SK-N-SH treated with all-trans-retinoic acid at 6 μM for 48 hours (cell line): ENCODE results near the gene KLHL29.

Experiments
- ATAC-seq: fragments of 200-7000 bp; cut with Tn5 transposase; 3 replicates; pipeline ENCODE4 v1.9.1; 2020; ENCODE audit warnings: mild to moderate bottlenecking, moderate library complexity
- ARNTL ChIP-seq: fragments of 450-650 bp; formaldehyde crosslinking; IDR thresholded peaks from 2 replicates; pipeline ENCODE4 v1.5.0; 2020; ENCODE audit warnings: low read depth, mild to moderate bottlenecking, moderate library complexity, borderline replicate concordance
- BACH2 ChIP-seq: fragments of 250-450 bp; sonication (Bioruptor Pico); IDR thresholded peaks from 2 replicates; pipeline ENCODE4 v1.9.0; 2021; ENCODE audit warnings: mild to moderate bottlenecking, borderline replicate concordance
- CREB5 ChIP-seq: fragments of 250-450 bp; sonication (Bioruptor Pico); IDR thresholded peaks from 2 replicates; pipeline ENCODE4 v1.5.1; 2020; ENCODE audit warnings: low read depth, mild to moderate bottlenecking, moderate library complexity
- CSDC2 ChIP-seq: fragments of 250-450 bp; sonication (Bioruptor Pico); IDR thresholded peaks from 2 replicates; pipeline ENCODE4 v1.5.0; 2020; ENCODE audit warnings: mild to moderate bottlenecking, moderate library complexity
- CSRNP3 ChIP-seq: fragments of 250-450 bp; sonication (Bioruptor Pico); IDR thresholded peaks from 2 replicates; pipeline ENCODE4 v1.5.1; 2021; ENCODE audit warnings: mild to moderate bottlenecking, moderate library complexity
- ESRRG ChIP-seq: fragments of 250-450 bp; sonication (Bioruptor Pico); IDR thresholded peaks from 2 replicates; pipeline ENCODE4 v1.6.1; 2021; ENCODE audit warnings: mild to moderate bottlenecking
- GLIS3 ChIP-seq: fragments of 250-450 bp; sonication (Bioruptor Pico); IDR thresholded peaks from 2 replicates; pipeline ENCODE4 v1.5.0; 2020; ENCODE audit warnings: mild to moderate bottlenecking, moderate library complexity
- ISL1 ChIP-seq: fragments of 250-450 bp; sonication (Bioruptor Pico); IDR thresholded peaks from 2 replicates; pipeline ENCODE4 v2.1.2; 2022; ENCODE audit warnings: mild to moderate bottlenecking, moderate library complexity
- OSR1 ChIP-seq: fragments of 250-450 bp; sonication (Bioruptor Pico); IDR thresholded peaks from 2 replicates; pipeline ENCODE4 v1.8.0; 2022; ENCODE audit warnings: moderate library complexity, mild to moderate bottlenecking, inconsistent platforms
- PATZ1 ChIP-seq: fragments of 250-450 bp; sonication (Bioruptor Pico); IDR thresholded peaks from 2 replicates; pipeline ENCODE4 v1.8.0; 2020; ENCODE audit warnings: mild to moderate bottlenecking, moderate library complexity, borderline replicate concordance
- PPARA ChIP-seq: fragments of 250-450 bp; sonication (Bioruptor Pico); IDR thresholded peaks from 2 replicates; pipeline ENCODE4 v1.5.0; 2020; ENCODE audit warnings: mild to moderate bottlenecking, borderline replicate concordance
- RARB ChIP-seq: fragments of 250-450 bp; sonication (Bioruptor Pico); IDR thresholded peaks from 2 replicates; pipeline ENCODE4 v1.8.0; 2021; ENCODE audit warnings: mild to moderate bottlenecking, moderate library complexity
- SNAI2 ChIP-seq: fragments of 250-450 bp; sonication (Bioruptor Pico); IDR thresholded peaks from 2 replicates; pipeline ENCODE4 v1.5.0; 2020; ENCODE audit warnings: mild to moderate bottlenecking, moderate library complexity
- TCF4 ChIP-seq: fragments of 250-450 bp; sonication (Bioruptor Pico); IDR thresholded peaks from 2 replicates; pipeline ENCODE4 v1.8.0; 2021; ENCODE audit warnings: mild to moderate bottlenecking, moderate library complexity, borderline replicate concordance
- TOX ChIP-seq: fragments of 250-450 bp; sonication (Bioruptor Pico); IDR thresholded peaks from 2 replicates; pipeline ENCODE4 v1.8.0; 2021; ENCODE audit warnings: mild to moderate bottlenecking, moderate library complexity, borderline replicate concordance
- ZC3H10 ChIP-seq: fragments of 250-450 bp; sonication (Bioruptor Pico); IDR thresholded peaks from 2 replicates; pipeline ENCODE4 v1.5.1; 2021; ENCODE audit warnings: mild to moderate bottlenecking, moderate library complexity
- ZFP3 ChIP-seq: fragments of 250-450 bp; sonication (Bioruptor Pico); IDR thresholded peaks from 2 replicates; pipeline ENCODE4 v1.5.0; 2020; ENCODE audit warnings: mild to moderate bottlenecking, moderate library complexity
- ZFP30 ChIP-seq: fragments of 450-650 bp; formaldehyde crosslinking; IDR thresholded peaks from 2 replicates; pipeline ENCODE4 v1.5.0; 2022; ENCODE audit warnings: mild to moderate bottlenecking, moderate library complexity
- ZNF565 ChIP-seq: fragments of 450-650 bp; formaldehyde crosslinking; conservative IDR thresholded peaks from 2 replicates; pipeline ENCODE4 v1.5.0; 2020; ENCODE audit warnings: low read depth, mild to moderate bottlenecking, moderate library complexity
- ZNF70 ChIP-seq: fragments of 450-650 bp; formaldehyde crosslinking; IDR thresholded peaks from 2 replicates; pipeline ENCODE4 v1.5.0; 2020; ENCODE audit warnings: mild to moderate bottlenecking, moderate library complexity
- ZNF8 ChIP-seq: fragments of 450-650 bp; formaldehyde crosslinking; IDR thresholded peaks from 2 replicates; pipeline ENCODE4 v1.5.0; 2020; ENCODE audit warnings: mild to moderate bottlenecking, moderate library complexity
- TF ChIP-seq, protein P1 (sequence below): fragments of 250-450 bp; sonication (Bioruptor Pico); IDR thresholded peaks from 2 replicates; pipeline ENCODE4 v1.8.0; 2021; ENCODE audit warnings: low read depth, mild to moderate bottlenecking, moderate library complexity, borderline replicate concordance
- TF ChIP-seq, protein P2 (sequence below): fragments of 250-450 bp; sonication (Bioruptor Pico); IDR thresholded peaks from 2 replicates; pipeline ENCODE4 v1.5.0; 2020; ENCODE audit warnings: mild to moderate bottlenecking, moderate library complexity

Gene KLHL29

DNA sequence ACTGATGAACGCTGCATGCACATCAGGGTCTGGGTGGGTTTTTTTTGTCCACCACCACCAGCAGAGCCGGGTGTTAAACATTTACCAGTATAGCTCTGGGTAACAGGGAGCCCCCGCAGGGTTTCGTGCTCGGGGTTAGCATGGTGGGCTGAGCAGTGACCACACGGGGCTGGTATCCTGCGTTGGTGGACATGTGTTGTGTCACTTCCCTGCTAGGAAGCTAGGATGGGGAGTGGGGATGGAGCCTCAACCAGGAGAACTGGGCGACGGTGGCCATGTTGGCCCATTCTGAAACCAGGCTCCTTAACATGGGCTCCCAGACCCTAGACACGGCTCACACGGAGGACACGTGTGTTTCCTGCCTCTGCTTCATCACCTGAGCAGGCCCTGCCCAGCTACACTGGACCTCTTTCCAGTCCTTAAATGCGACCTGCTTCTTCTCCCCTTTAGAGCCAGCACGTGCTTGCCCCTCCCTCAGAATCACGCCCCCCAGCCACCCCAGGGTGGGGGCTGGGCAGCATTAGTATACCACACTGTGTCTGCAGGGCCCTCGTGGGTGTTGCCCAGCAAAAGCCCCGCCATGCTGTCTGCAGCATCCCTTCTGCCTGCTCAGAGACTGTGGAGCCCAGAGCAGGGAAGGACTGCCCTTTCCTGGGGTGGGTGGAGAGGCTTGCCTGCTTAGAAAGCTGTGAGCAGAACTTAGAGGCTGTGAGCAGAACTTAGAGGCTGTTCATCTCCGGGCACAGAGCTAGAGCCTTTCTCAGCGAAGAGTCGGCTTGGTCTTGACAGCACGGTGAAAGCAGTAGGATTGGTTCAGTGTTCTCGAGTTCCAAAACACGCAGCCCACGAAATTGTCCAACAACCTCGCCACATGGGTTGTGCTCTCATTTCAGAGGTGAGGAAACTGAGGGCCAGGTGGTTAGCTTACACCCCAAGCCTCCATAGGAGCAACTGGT lies 142.1 kb downstream of the KLHL29 start:
- no peak for ATAC-seq
- TF ChIP-seq ISL1 = no peak
- TF ChIP-seq PATZ1 = no peak
- no peak for TF ChIP-seq CSRNP3 (CRISPR knock-in tag)
- no peak for TF ChIP-seq ZFP3 (CRISPR knock-in tag)
- no peak for TF ChIP-seq CSDC2
- no peak for TF ChIP-seq TOX (CRISPR knock-in tag)
- TF ChIP-seq ARNTL (CRISPR knock-in tag) = no peak
- no peak for TF ChIP-seq ESRRG (CRISPR knock-in tag)
- no peak for TF ChIP-seq SNAI2
- TF ChIP-seq ZNF565 (CRISPR knock-in tag) = no peak
- no peak for TF ChIP-seq ZFP30
- TF ChIP-seq, protein P1, sequence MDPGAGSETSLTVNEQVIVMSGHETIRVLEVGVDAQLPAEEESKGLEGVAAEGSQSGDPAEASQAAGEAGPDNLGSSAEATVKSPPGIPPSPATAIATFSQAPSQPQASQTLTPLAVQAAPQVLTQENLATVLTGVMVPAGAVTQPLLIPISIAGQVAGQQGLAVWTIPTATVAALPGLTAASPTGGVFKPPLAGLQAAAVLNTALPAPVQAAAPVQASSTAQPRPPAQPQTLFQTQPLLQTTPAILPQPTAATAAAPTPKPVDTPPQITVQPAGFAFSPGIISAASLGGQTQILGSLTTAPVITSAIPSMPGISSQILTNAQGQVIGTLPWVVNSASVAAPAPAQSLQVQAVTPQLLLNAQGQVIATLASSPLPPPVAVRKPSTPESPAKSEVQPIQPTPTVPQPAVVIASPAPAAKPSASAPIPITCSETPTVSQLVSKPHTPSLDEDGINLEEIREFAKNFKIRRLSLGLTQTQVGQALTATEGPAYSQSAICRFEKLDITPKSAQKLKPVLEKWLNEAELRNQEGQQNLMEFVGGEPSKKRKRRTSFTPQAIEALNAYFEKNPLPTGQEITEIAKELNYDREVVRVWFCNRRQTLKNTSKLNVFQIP (CRISPR knock-in tag) = no peak
- TF ChIP-seq, protein P2, sequence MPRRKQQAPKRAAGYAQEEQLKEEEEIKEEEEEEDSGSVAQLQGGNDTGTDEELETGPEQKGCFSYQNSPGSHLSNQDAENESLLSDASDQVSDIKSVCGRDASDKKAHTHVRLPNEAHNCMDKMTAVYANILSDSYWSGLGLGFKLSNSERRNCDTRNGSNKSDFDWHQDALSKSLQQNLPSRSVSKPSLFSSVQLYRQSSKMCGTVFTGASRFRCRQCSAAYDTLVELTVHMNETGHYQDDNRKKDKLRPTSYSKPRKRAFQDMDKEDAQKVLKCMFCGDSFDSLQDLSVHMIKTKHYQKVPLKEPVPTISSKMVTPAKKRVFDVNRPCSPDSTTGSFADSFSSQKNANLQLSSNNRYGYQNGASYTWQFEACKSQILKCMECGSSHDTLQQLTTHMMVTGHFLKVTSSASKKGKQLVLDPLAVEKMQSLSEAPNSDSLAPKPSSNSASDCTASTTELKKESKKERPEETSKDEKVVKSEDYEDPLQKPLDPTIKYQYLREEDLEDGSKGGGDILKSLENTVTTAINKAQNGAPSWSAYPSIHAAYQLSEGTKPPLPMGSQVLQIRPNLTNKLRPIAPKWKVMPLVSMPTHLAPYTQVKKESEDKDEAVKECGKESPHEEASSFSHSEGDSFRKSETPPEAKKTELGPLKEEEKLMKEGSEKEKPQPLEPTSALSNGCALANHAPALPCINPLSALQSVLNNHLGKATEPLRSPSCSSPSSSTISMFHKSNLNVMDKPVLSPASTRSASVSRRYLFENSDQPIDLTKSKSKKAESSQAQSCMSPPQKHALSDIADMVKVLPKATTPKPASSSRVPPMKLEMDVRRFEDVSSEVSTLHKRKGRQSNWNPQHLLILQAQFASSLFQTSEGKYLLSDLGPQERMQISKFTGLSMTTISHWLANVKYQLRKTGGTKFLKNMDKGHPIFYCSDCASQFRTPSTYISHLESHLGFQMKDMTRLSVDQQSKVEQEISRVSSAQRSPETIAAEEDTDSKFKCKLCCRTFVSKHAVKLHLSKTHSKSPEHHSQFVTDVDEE (CRISPR knock-in tag) = no peak
- no peak for TF ChIP-seq ZNF70 (CRISPR knock-in tag)
- TF ChIP-seq RARB = no peak
- TF ChIP-seq ZC3H10 (CRISPR knock-in tag) = no peak
- no peak for TF ChIP-seq PPARA (CRISPR knock-in tag)
- TF ChIP-seq BACH2 (CRISPR knock-in tag) = no peak
- no peak for TF ChIP-seq OSR1
- TF ChIP-seq, all 23 proteins: peak for 0

- TF ChIP-seq RARB = no peak
- no peak for TF ChIP-seq ZNF70 (CRISPR knock-in tag)
- no peak for ATAC-seq
Measured at GRCh38 chr2:23528171-23528570, 143.2 kb downstream of the KLHL29 start.

DNA sequence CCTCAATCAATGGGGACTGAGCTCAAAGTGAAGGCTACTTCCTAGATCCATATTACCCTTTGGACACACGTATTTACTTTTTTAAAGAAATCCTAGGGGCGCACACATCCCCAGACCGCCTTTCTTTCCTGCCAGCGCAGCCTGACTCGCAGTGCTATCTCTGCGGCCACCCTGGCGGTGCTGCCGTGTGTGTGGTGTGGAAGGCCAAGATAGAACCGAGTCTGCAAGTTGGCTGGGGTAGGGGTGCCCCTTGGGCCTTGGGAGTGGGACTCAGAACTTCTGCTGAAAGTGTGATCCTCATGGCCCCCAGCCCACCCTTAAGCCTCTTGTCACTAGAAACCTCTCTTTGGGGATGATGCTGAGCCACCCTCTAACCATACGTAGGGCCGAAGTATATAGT lies 143.7 kb downstream of the KLHL29 start:
- ATAC-seq = no peak

More for the DNA sequence above, 143.7 kb downstream of the KLHL29 start:
- no peak for TF ChIP-seq ZFP3 (CRISPR knock-in tag)
- TF ChIP-seq GLIS3 (CRISPR knock-in tag) = no peak
- TF ChIP-seq OSR1 = no peak
- TF ChIP-seq CSRNP3 (CRISPR knock-in tag) = no peak
- TF ChIP-seq TCF4 (CRISPR knock-in tag) = no peak
- TF ChIP-seq CREB5 (CRISPR knock-in tag) = no peak
- TF ChIP-seq ZNF8 (CRISPR knock-in tag) = no peak
- no peak for TF ChIP-seq RARB
- TF ChIP-seq ESRRG (CRISPR knock-in tag) = no peak
- no peak for TF ChIP-seq ZNF70 (CRISPR knock-in tag)
- TF ChIP-seq ARNTL (CRISPR knock-in tag) = no peak
